Spleen (tissue), 11 donors: Measurements from ENCODE around the gene ZC3H4. TPM values are rescaled to one million over a fixed set of nuclear protein-coding genes. Genes with fewer than 3 reads are reported as not detected.

Experiments
- DNase-seq: peaks from one replicate; pipeline ENCODE4 v3.0.0-alpha.2; 2020
- H3K27ac ChIP-seq, 8 donors: fragments of 200-600 bp; sonication (generic) in 7 of 8; 1 replicate in 4 of 8; 2 replicates in 4 of 8; pipeline versions ENCODE4 v1.5.0 to v1.8.0; 2016 to 2021; ENCODE audit warnings: inconsistent platforms in 4 of 8, mild to moderate bottlenecking in 4 of 8, moderate library complexity in 1 of 8
- H3K27me3 ChIP-seq, 7 donors: fragments of 200-600 bp; sonication (generic) in 6 of 7; replicated peaks in 1 of 7; 1 replicate in 4 of 7; 2 replicates in 3 of 7; pipeline versions ENCODE4 v1.5.0 to v1.8.0; 2016 to 2021; ENCODE audit warnings: inconsistent platforms in 3 of 7, mild to moderate bottlenecking in 1 of 7
- H3K36me3 ChIP-seq, 6 donors: fragments of 200-600 bp; sonication (generic) in 5 of 6; 1 replicate in 4 of 6; 2 replicates in 2 of 6; pipeline versions ENCODE4 v1.5.0 to v1.8.0; 2016 to 2021; ENCODE audit warnings: inconsistent platforms in 2 of 6
- H3K4me1 ChIP-seq, 6 donors: fragments of 200-600 bp; sonication (generic) in 5 of 6; 1 replicate in 3 of 6; 2 replicates in 3 of 6; pipeline versions ENCODE4 v1.5.0 to v1.8.0; 2016 to 2021; ENCODE audit warnings: inconsistent platforms in 3 of 6
- H3K4me3 ChIP-seq, 8 donors: fragments of 200-600 bp; sonication (generic) in 7 of 8; 1 replicate in 4 of 8; 2 replicates in 4 of 8; pipeline versions ENCODE4 v1.5.0 to v1.8.0; 2016 to 2021; ENCODE audit warnings: inconsistent platforms in 4 of 8, mild to moderate bottlenecking in 4 of 8, moderate library complexity in 2 of 8
- H3K9me3 ChIP-seq, 8 donors: fragments of 200-600 bp; sonication (generic) in 7 of 8; 1 replicate in 4 of 8; 2 replicates in 4 of 8; pipeline versions ENCODE4 v1.5.0 to v1.8.0; 2016 to 2021; ENCODE audit warnings: inconsistent platforms in 4 of 8
- POLR2A ChIP-seq, 3 donors: fragments of 450-650 bp; IDR thresholded peaks; one replicate each; pipeline ENCODE4 v1.5.1; 2017; ENCODE audit warnings: antibody characterized with exemption in 3 of 3, mild to moderate bottlenecking in 1 of 3
- POLR2AphosphoS5 ChIP-seq, 3 donors: sonication (generic); formaldehyde crosslinking; IDR thresholded peaks; one replicate each; pipeline ENCODE4 v1.5.1; 2017; ENCODE audit warnings: antibody characterized with exemption in 3 of 3
- WGBS, 5 donors: extraction: QIAGEN DNeasy Blood & Tissue Kit in 3 of 5; methylation state at CpG; one replicate each; pipeline versions ENCODE4 v1.1.5 to v1.1.7; 2013 to 2018; 5-methylcytosine and 5-hydroxymethylcytosine counted together
- intact Hi-C: fragments of 100-400 bp; cut with DNase I; formaldehyde crosslinking; loops from one replicate; pipeline ENCODE4 v1.15.0; 2023; ENCODE audit warnings: low total_unique reads
- polyA plus RNA-seq, 3 donors: library from polyadenylated mRNA; stranded (reverse); fragments of 200-250 nt; gene quantifications; one replicate each; pipeline ENCODE4 v1.2.1, GENCODE V29; 2013
- total RNA-seq, 7 donors: library from RNA; depleted of rRNA in 3 of 7; stranded (reverse); fragments of >200 nt in 3 of 7; fragmentation: NEBNext Ultra II Directional in 4 of 7; extraction: Animal tissue kit (Norgen Biotek cat#: 25700) in 4 of 7; gene quantifications; one replicate each; pipeline versions ENCODE4 v1.1.0 to v1.2.1, GENCODE V29; 2016 to 2021
- TF ChIP-seq, protein P1 (sequence below), 11 experiments: fragments of 200-600 bp in 7 of 11; fragments of 450-650 bp in 4 of 11; sonication (generic) in 4 of 11; IDR thresholded peaks in 8 of 11; conservative IDR thresholded peaks in 3 of 11; 1 replicate in 7 of 11; 2 replicates in 4 of 11; pipeline versions ENCODE4 v1.4.0 to v1.8.0; 2016 to 2021; ENCODE audit warnings: antibody characterized with exemption in 11 of 11, inconsistent platforms in 4 of 11, mild to moderate bottlenecking in 1 of 11
- donor health status: healthy with polysubstance abuse.
- donor health status: DM: no; HTN: no; CAD: no; lungs with moderate emphysema.
- donor health status: DM: no; HTN: no; CAD: no.
- donor health status: Bipolar disorder and iron deficiency.
- donor health status: healthy.
- donor health status: DM: no; HTN: no; CAD: no.
- donor health status: DM: yes; HTN: yes; CAD: no.

Gene ZC3H4
- total and polyA plus RNA-seq, 10 donors, result 6.0 to 68.7 (median 33.4) TPM

DNA sequence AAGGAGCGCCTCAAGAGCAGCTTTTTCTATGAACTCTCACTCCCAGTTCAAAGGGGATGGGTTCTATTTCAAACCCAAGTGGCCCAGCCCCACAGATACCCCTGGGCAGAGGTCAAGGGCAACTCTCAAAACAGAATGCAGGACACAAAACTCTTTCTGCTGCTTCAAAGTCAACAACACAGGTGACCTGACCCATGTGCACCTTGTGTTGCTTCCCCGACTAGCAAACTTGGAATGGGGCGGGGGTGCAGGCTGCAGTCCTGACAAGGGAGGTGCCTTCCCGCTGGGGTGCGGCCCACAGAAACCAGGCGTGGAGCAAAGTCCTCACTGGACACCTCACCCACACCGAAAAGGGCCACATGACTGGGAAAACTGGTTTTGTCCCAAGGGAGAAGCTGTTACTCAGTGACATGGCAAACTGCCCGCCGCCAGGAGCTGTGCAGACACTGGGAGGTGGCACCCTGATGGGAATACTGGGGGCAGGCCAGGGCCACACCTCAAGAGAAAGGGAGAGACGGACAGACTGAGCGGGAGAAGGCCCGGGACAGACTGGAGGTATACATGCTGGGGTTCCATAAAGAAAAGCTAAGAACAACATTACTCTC lies 17.4 kb downstream of the ZC3H4 start:
- Histone ChIP-seq H3K4me3 (no peak overlapping the region), H3K9me3 (no peaks in the 10 kb centered on the region), H3K4me1 (peaks cover 16 to 94% (median 54%) of the 10 kb centered on the region in 6 donors), H3K27ac (peak overlapping the region in 6 of 8 donors; percentile 74 to 88 (median 85)), H3K36me3 (peaks cover 0 to 77% (median 34%) of the 10 kb centered on the region in 6 donors), H3K27me3 (no peaks in the 10 kb centered on the region)
- TF ChIP-seq POLR2A (IDR thresholded peaks at IDR 0.05) (no peak), POLR2AphosphoS5 (IDR thresholded peaks at IDR 0.05) (no peak)
- TF ChIP-seq, protein P1, sequence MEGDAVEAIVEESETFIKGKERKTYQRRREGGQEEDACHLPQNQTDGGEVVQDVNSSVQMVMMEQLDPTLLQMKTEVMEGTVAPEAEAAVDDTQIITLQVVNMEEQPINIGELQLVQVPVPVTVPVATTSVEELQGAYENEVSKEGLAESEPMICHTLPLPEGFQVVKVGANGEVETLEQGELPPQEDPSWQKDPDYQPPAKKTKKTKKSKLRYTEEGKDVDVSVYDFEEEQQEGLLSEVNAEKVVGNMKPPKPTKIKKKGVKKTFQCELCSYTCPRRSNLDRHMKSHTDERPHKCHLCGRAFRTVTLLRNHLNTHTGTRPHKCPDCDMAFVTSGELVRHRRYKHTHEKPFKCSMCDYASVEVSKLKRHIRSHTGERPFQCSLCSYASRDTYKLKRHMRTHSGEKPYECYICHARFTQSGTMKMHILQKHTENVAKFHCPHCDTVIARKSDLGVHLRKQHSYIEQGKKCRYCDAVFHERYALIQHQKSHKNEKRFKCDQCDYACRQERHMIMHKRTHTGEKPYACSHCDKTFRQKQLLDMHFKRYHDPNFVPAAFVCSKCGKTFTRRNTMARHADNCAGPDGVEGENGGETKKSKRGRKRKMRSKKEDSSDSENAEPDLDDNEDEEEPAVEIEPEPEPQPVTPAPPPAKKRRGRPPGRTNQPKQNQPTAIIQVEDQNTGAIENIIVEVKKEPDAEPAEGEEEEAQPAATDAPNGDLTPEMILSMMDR (IDR thresholded peaks at IDR 0.05 in 8 of 11, conservative IDR thresholded peaks at IDR 0.05 in 3 of 11), result no peak
- no peak for DNase-seq
- intact Hi-C loops, result no loop called here
- 92 to 96% (median 93%) methylated on average over 11 to 12 of the region's 12 CpGs for whole genome bisulfite sequencing, 5 donors

DNA sequence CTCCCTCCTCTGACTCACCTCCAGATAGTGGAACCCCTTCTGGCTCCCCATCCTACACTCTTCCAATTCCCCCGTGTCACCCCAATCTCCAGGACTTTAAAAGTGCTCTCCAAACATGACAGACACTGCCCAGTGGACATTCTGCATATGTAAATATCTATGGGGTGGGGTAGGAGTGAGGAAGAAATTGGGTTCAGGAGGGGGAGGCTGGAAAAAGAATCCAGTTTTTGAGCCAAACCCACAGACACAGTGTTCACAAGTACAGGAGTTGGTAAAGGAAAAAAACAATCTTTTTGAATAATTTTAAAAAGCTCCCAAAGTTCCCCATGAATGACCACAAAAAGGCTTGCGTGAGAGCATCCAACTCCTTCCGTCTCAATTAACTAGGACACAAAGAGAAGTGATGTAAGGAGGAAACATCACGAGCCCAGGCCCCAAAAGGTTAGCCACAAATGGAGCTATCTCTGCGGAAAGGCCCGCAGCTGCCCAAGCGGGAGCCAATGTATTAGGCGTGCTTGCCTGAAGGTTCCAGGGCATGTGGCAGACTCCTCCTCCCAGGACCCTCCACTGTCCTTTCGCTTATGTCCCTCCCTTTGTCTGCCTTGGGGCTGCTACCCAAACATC lies 18.0 kb downstream of the ZC3H4 start:
- H3K27ac ChIP-seq, result peak overlapping the region; percentile 66 to 88 (median 82)
- peak overlapping the region in 1 of 8 donors; percentile 14 for H3K4me3 ChIP-seq
- H3K27me3 ChIP-seq, result no peaks in the 10 kb centered on the region
- WGBS, 5 donors, result 45 to 80% (median 55%) methylated on average over 9 of the region's 9 CpGs
- no peaks in the 10 kb centered on the region for H3K9me3 ChIP-seq
- intact Hi-C loops, result no loop called here
- no peak for TF ChIP-seq POLR2A (IDR thresholded peaks at IDR 0.05)
- DNase-seq, result no peak
- H3K36me3 ChIP-seq, result peaks cover 0 to 80% (median 40%) of the 10 kb centered on the region in 6 donors
- peaks cover 16 to 88% (median 54%) of the 10 kb centered on the region in 6 donors for H3K4me1 ChIP-seq

DNA sequence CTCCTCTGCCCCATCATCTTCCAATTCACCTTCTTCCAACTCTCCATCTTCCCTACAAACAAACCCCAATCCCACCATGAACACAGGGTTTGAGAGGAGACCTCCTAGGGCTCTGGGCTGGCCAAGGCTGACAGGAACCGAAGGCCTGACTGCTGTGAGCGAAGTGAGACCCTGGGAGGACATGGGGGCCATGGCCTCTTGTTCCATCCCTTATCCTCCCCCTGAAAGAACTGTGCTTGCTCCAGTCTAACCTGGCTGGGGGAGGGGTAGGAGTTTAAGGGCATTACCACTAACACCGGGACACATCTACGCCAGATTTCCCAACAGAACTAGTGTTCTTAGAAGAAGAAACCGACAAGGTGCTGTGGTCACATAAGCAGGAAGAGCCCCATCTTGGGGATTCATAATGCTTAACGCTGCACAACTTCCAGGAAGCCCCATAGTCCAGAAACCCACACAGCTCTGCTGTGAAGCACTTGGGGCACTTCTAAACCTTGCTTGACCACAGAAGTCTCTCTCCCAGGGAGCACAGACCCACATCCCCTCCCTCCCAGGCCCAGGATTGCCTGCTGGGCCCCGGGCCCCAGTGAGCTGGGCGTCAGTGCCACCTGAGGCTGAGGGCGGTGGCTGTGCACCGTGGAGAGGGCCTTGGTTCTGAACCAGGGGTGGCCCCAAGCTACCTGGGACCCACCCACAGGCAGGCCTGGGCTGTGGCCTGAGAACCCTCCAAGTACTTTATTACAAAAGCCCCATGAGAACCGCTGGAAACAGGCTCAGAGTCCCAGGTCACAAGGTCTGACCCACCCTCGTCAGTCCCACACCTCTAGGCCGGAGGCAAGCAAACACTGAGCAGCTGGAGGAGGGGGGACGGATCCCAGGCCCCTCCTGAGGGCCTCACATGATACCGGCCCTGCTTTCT lies 18.8 kb downstream of the ZC3H4 start:
- peak overlapping the region; percentile 66 to 88 (median 82) for H3K27ac ChIP-seq
- peak overlapping the region in 1 of 8 donors; percentile 14 for H3K4me3 ChIP-seq
- no peaks in the 10 kb centered on the region for H3K27me3 ChIP-seq
- H3K4me1 ChIP-seq, result peaks cover 16 to 80% (median 53%) of the 10 kb centered on the region in 6 donors
- WGBS, 5 donors, result 46 to 65% (median 52%) methylated on average over 11 to 15 of the region's 15 CpGs
- TF ChIP-seq, protein P1 (IDR thresholded peaks at IDR 0.05 in 8 of 11, conservative IDR thresholded peaks at IDR 0.05 in 3 of 11), result no peak
- peak in 1 of 3 donors; percentile 60 for TF ChIP-seq POLR2AphosphoS5 (IDR thresholded peaks at IDR 0.05)
- peaks cover 0 to 80% (median 46%) of the 10 kb centered on the region in 6 donors for H3K36me3 ChIP-seq
- no peaks in the 10 kb centered on the region for H3K9me3 ChIP-seq
- peak; percentile 81 for DNase-seq
- intact Hi-C loops, result no loop called here

DNA sequence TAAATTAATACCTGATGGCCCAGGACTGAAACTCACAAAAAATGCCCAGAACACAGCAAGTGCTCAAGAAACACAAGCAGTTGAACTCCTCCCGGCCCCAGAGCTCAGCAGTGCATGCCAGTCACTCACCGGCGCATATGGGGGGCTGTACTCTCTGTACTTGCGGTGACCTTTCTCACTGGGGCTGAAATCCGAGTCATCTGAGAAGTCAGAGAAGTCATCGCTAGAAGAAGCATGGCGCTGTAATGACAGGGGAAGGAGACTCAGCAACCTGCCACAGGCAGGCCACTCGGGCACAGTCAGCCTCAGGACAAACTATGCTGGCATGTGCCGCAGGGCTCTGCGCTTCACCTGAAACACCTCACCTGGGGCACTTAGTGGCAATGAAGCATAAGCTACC lies 19.7 kb downstream of the ZC3H4 start:
- Histone ChIP-seq H3K4me1 (peaks cover 16 to 71% (median 49%) of the 10 kb centered on the region in 6 donors), H3K27me3 (no peaks in the 10 kb centered on the region), H3K4me3 (no peak overlapping the region), H3K36me3 (peaks cover 0 to 89% (median 55%) of the 10 kb centered on the region in 6 donors), H3K27ac (peak overlapping the region; percentile 66 to 88 (median 82)), H3K9me3 (no peaks in the 10 kb centered on the region)
- WGBS, 5 donors, result 78 to 94% (median 85%) methylated on average over 6 to 10 of the region's 10 CpGs
- peak; percentile 82 for DNase-seq
- TF ChIP-seq, protein P1 (IDR thresholded peaks at IDR 0.05 in 8 of 11, conservative IDR thresholded peaks at IDR 0.05 in 3 of 11), result no peak
- peak in 2 of 3 donors; percentile 12 to 37 for TF ChIP-seq POLR2AphosphoS5 (IDR thresholded peaks at IDR 0.05)
- intact Hi-C loops, result no loop called here
